RPMI8226 (cell line): Measurements from ENCODE around the gene CD3G.
"Not testable (repeated sequence)": the region's sequence is repeated elsewhere in the genome, so short reads cannot be mapped to it uniquely, and the experiment has no call there.

Source experiments
- DNase-seq: peaks from one replicate; pipeline ENCODE4 v3.0.0-alpha.2; 2015

Gene CD3G

DNA sequence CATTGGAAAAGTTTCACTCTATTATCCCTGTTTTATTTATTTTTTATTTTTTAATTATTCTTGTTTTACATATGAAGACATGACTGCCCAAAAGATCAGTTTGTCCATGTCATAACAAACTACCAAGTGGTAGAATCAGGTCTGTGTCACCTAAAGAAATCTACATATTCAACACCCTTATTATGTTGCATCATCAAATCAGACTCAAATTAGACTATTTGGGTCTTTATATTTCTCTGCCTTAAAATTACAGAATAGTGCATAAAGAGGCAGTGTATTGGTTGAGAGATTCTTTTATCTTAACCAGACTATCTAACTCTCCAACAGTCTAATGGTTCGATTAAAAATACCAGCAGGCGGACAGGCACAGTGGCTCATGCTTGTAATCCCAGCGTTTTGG, 38.8 kb downstream of the CD3G start:
- no peak for DNase-seq

DNA sequence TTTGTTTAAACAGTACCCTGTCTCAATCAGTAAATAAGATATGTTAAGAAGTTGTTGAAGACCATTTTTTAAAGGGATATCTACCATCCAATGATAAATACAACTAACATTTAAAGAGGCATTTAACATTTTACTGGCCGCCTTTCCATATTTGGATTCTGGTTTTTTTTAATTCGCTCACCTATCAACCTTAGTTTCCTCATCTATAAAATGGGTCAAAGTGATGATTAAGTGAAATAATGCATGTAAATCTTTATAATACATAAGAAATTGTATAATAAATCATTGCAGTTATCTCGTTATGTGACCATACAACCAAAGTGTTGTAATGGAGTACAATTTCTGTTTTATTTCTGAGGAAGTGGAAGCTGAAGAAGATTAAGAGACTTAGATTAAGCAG, 39.5 kb downstream of the CD3G start:
- no peak for DNase-seq

DNA sequence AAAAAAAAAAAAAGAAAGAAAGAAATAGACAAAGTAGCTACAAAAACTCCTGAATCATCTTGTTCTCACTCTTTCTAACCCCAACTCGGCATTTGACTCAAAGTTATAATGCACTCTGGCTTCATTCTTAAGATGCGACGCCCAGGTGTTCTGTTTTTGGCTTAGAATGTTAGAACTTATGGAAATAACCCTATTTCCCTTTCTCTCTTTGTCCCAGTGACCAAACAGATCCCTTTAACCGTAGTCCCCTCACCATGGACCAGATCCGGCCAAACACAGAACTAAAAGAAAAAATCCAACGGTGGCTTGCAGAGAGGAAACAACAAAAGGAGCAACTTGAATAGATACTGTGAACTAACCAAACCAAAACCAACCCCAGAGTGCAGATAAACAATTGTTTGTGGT, 52.0 kb downstream of the CD3G start:
- DNase-seq: no peak

DNA sequence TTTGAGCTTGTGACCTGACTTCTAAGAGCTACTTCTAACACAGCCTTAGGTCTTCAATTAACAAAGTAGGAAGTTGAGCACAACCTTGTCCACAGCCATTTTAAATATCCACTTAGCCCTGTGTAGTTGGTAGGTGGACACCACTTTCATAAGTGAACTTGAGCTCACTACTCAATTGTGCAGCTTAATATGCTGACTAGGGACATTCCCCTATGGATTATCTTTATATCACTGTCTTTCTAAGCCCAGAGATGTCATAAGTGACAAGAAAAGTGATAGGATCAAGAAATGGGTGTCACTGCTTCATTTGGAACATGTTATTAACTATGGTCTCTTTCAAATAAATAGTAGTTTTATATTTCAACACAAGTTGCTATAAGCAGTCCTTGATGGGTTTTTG, 53.3 kb downstream of the CD3G start:
- DNase-seq: no peak

DNA sequence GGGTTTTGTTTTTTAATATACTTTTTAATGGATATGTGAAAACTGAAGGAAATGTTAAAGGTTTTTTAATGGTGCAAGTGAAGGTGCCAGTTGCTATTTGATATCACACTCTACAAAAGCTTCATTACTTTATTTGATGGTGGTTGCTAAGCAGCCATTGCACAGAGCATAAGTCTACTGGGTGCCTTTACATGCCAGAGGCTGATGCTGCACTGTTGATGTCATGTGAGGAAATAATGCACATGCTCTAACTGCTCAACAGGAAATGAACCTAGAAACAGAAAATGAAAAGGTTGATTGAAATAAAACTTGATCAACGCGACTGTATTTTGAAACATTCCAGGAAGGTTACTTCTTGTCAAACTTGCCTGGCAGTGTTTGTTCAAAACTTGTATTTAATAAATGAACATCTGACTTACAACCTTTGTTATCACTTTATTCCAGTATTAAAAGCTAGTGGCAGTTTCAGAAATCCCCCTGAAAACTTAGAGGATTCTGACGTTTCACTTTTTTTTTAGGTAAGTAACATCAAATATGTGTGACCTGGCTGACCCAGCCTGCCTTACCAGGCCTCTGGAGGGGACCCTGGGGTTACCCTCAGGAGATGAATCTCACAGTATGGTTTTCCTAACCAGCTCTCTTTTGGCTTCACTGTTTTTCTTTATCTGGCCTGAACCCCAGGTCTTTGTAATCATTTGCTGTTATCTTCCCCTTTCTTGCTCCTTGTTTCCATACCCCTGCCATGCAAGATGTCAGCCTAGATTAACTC, 54.8 kb downstream of the CD3G start:
- no peak for DNase-seq

DNA sequence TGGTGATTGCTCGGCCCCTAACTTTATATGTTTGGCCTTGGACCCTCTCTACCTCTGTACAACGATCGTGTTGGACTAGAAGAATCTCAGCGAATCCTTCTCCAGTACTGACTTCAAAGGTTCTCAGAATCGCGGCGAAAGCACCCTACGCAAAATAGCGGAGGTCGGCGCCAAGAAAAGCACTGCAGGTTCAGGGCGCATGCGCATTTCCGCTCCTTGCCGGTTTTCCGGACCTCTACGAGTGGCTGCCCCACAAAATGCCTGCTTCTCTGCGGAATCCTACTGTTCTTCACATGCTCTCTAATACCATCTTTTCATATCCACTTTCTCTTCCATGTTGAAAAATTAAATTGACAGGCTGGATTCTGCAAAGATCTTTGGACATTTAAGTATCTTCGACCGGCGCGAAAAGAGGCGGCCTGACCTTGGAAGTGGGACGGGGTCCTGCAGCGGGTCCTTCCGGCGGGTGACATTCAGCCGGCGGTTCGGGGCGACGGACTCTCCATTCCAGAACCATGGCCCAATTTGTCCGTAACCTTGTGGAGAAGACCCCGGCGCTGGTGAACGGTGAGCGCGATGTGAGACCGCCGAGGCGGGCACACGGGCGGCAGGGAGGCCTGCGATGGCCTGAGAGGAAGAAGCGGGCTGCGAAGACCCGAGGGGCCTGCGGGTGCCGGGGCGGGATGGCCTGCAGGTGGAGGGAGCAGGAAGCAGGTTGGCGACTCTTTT, 57.2 kb downstream of the CD3G start, which contains the start of gene ATP5MG:
TSS of gene ATP5MG (plus strand) at position 456 of the 729 bp plus-strand sequence. CDS start at position 516, 60 bp downstream.
- peak; percentile 97 for DNase-seq

DNA sequence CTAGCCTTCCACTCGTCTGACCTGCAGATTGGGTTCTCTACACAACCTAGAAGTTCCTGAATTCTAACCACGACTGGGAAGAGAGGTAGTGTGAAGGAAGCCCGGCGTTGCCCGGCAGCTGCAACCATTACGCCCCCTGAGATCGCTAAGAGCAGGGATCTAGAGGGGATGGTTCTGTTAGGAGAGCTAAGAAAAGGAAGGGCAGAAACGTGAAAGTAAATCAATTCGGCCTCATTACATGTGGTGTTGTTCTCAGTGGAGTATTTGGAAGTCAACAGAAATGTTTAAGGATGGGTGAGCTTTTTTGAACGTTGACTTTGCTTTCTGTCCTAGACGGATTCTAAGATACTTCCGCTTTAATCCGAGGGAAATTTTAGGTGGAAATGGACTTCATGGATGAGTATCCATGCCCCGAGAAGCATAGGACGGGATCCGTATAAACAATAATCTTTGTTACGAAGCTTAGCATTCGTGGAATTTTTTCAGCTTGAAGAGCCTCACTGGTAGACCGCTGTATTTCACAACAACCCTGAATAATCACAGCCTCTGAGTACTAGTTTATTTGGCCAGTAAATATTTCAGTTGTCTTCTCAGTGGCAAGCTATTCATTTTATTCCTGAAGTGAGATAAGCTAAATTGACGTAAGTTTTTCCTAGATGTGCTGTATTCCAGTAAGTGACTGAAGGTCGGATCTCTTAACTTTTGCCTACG, 57.9 kb downstream of the CD3G start:
- no peak for DNase-seq

DNA sequence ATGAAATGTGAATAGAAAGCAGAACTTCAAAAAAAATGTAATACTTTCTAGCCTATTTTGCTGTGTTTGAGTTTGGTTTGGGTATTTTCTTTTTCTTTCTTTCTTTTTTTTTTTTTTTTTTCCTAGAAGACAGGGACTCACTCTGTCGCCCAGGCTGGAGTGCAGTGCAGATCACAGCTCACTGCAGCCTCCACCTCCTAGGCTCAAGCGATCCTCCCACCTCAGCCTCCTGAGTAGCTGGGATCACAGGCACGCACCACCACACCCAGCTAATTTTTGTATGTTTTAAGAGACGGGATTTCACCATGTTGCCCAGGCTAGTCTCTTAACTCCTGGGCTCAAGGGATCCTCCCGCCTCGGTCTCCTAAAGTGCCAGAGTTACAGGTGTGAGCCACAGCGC, 58.5 kb downstream of the CD3G start:
- DNase-seq: not testable (repeated sequence)
